Heart left ventricle (tissue), 13 donors: ENCODE measurements around the gene FOXN4.

Experiments used
- CTCF ChIP-seq, 12 donors: fragments of 200-600 bp; sonication (generic) in 4 of 12; IDR thresholded peaks; one replicate each; pipeline versions ENCODE4 v1.5.0 to v1.8.0; 2018 to 2022; ENCODE audit warnings: antibody characterized with exemption in 12 of 12, mild to moderate bottlenecking in 5 of 12
- POLR2A ChIP-seq, 2 donors: fragments of 450-650 bp; IDR thresholded peaks; one replicate each; pipeline ENCODE4 v1.6.1; 2017; ENCODE audit warnings: antibody characterized with exemption in 2 of 2, mild to moderate bottlenecking in 2 of 2, moderate library complexity in 2 of 2
- donor health status: ischemic (EF 13 %, LVEDD 7.1; RV severe dilation, severe dysfunction).
- donor health status: DM: no; HTN: yes; CAD: no.
- donor health status: DM: no; HTN: no; CAD: no.
- donor health status: ischemic (EF 25% LVEDD 6.9; RV normal size, moderate dysfunction).
- donor health status: ischemic (EF 25% LVEDD 5.7; RV mildly dilated, moderate dysfunction).
- donor health status: ischemic (EF 35%, LVEDD 5.7; RV mildly dilated, moderate dysfunction).
- donor health status: nonischemic (EF 11% LVEDD 7.7; RV severe dilation, severe dysfunction).
- donor health status: DM: yes; HTN: yes; CAD: no.
- donor health status: PGD.
- donor health status: ischemic (EF 29% LVEDD 5.4; RV normal size, mild dysfunction).
- donor health status: nonischemic (EF 23%, LVEDD 6.1; RV moderate dilation, normal function).

GRCh38 chr12:109310247-109311125 lies 1.4 kb upstream of the FOXN4 start:
- TF ChIP-seq POLR2A (IDR thresholded peaks at IDR 0.05) (no peak), CTCF (IDR thresholded peaks at IDR 0.05) (no peak)
